Measurements from ENCODE around the gene BOC.

DNA sequence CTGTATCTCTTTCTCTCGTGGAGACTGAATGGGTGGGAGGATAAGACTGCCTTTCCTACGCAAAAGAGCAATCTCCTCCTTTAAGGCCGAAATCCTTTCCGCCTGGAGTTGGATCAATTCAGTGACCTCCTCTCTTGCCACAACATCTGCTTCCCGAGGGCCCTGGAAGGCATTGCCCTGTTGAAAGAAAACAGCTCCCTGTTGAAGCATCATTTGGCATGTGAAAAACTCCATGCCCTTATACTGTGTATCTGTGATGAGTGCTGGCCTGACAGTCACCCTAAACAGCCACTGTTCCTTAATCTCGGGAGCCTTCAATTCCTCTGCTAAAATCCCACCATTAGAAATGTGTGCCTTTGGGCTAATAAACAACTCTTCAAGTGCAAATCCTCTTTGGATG is 80.2 kb downstream of the BOC start:
- TF ChIP-seq EZH2 (IDR thresholded peaks at IDR 0.05; ENCODE audit: insufficient read depth, poor library complexity, severe bottlenecking) (no peak), EZH2phosphoT487 (IDR thresholded peaks at IDR 0.05; ENCODE audit: insufficient read depth, low read depth) (no peak)
